HG03175 (cell line): Measurements from ENCODE around the gene VAMP1.
"Not testable (repeated sequence)": the region's sequence is repeated elsewhere in the genome, so short reads cannot be mapped to it uniquely, and the experiment has no call there.

Experiments
- ATAC-seq: cut with Tn5 transposase; IDR thresholded peaks from one replicate; pipeline ENCODE4 v1.9.1; 2021; ENCODE audit warnings: mild to moderate bottlenecking, moderate library complexity; ENCODE audit not compliant: unreplicated experiment

VAMP1 gene

DNA sequence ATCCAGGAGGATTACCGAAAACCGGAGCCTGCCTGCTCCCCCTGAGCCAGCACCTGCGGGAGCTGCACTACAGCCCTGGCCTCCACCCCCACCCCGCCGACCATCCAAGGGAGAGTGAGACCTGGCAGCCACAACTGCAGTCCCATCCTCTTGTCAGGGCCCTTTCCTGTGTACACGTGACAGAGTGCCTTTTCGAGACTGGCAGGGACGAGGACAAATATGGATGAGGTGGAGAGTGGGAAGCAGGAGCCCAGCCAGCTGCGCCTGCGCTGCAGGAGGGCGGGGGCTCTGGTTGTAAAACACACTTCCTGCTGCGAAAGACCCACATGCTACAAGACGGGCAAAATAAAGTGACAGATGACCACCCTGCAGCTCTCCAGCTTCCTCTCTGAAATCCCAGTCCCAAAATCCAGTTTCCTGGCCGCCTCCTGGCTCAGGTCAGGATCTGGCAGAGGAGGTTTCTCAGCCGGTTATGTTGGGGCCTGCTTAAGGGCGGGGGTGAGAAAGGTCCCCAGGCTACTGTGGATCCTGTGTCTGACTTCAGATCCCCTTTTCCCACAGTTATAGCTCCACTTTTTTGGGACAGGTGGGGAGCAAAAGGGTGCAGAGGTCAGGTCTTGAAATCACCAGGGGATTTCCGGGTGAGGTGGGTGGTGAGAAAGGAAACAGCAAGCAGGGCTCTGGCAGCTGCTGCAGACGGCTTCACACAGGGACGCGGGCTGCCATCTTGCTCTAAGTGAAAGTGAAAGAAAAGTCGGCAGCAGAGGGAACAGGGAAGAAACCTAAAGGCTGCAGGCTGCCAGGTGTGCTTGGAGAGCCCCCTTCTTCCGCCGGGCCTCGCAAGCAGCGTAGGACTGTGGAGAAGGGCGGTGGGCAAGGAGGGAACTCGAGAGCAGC lies 18.9 kb downstream of the VAMP1 start, which contains the start of gene TAPBPL:
Gene TAPBPL, plus strand, starts transcription at position 695 of the 897 bp plus-strand sequence. CDS start 207 bp downstream, outside the sequence.
- peak; percentile 67 for ATAC-seq

GRCh38 chr12:6450869-6451347 lies 19.6 kb downstream of the VAMP1 start:
- no peak for ATAC-seq

DNA sequence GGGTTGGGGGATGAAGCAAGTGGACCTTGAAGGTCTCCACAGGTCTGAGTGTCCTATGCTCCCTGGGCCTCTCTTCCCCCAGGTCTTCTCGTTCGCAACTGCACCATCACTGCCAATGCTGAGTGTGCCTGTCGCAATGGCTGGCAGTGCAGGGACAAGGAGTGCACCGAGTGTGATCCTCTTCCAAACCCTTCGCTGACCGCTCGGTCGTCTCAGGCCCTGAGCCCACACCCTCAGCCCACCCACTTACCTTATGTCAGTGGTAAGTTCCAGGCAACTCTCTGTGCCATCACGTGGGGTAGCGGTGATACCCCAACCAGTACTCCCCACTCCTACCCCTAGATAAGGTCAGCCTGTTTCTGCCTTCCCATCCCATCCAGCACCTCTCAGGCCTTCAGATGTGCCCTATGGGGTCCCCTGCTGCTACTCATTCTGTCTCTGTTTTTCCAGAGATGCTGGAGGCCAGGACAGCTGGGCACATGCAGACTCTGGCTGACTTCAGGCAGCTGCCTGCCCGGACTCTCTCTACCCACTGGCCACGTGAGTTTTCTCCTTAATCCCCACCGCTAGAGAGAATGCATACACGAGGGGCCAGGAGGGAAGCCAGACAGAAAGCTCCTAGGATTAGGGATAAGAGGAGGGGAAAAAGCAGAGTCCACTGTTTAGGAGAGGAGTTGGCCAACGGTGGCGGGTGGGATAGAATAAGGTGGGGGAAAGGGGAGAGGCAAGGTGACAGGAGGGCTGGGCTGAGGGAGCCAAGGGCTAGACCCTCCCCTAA lies 20.2 kb downstream of the VAMP1 start:
- no peak for ATAC-seq

- no peak for ATAC-seq
These were observed 25.5 kb downstream of the VAMP1 start, which contains the start of gene CD27 for GRCh38 chr12:6444704-6445688. CD27 (plus strand) TSS chr12:6444955; CDS start chr12:6445096, 141 bp downstream.

- ATAC-seq: no peak
These were observed 26.4 kb downstream of the VAMP1 start for GRCh38 chr12:6444031-6444430.

DNA sequence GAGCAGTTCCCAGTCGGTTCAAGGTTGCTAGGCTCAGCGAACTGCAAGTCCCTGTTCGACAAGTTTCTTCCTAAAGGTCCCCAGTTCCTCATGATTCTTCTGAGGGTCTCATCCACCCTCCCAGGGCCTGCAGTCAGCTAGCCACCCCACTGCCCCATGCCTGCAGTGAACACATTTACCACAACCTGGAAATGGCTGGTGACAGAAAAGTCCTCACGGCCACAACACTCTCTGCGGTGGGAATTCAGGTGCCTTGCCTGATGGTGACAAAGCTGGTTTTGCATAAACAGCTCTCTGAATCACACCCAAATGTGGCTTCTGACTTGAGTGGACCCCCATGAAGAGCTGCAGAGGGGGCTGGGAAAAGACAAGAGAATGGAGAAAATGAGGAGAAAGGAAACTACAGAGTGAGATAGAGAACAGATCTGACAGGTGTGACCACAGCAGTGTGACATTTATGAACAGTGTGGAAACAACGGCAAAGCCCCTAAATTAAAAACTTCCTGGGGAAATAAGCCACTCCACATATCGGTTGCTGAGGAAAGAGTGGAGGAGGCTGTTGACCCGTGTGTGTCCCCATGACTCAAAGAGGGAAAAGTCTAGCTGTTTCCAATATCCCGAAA lies 27.0 kb downstream of the VAMP1 start:
- peak; percentile 37 for ATAC-seq

DNA sequence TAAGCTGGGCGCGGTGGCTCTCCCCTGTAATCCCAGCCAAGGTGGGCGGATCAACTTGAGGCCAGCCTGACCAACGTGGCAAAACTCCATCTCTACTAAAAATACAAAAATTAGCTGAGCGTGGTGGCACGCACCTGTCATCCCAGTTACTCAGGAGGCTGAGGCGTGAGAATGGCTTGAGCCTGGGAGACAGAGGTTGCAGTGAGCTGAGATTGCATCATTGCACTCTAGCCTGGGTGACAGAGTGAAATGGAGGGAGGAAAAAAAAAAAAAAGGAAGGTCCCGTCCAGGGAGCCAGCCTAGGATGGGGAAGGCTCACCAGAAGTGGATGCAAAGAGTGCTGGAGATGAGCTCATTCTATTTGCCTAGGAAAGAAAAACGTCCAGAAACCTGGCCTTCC lies 27.6 kb downstream of the VAMP1 start:
- ATAC-seq: no peak

GRCh38 chr12:6440391-6440790 lies 30.1 kb downstream of the VAMP1 start:
- no peak for ATAC-seq

DNA sequence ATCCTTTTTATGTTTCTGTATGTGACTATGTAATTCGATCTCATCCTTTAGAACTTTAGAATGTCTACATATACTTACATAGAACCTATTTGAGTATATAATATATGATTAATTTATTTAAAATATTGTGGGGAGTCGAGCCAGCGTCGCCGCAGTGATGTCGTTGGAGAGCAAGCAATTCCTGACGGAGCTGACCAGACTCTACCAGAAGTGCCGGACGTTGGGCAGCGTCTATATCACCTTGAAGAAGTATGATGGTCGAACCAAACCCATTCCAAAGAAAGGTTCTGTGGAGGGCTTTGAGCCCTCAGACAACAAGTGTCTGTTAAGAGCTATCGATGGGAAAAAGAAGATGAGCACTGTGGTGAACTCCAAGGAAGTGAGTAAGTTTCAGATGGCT lies 32.1 kb downstream of the VAMP1 start:
- no peak for ATAC-seq

GRCh38 chr12:6437586-6437985 lies 32.9 kb downstream of the VAMP1 start:
- ATAC-seq: no peak

DNA sequence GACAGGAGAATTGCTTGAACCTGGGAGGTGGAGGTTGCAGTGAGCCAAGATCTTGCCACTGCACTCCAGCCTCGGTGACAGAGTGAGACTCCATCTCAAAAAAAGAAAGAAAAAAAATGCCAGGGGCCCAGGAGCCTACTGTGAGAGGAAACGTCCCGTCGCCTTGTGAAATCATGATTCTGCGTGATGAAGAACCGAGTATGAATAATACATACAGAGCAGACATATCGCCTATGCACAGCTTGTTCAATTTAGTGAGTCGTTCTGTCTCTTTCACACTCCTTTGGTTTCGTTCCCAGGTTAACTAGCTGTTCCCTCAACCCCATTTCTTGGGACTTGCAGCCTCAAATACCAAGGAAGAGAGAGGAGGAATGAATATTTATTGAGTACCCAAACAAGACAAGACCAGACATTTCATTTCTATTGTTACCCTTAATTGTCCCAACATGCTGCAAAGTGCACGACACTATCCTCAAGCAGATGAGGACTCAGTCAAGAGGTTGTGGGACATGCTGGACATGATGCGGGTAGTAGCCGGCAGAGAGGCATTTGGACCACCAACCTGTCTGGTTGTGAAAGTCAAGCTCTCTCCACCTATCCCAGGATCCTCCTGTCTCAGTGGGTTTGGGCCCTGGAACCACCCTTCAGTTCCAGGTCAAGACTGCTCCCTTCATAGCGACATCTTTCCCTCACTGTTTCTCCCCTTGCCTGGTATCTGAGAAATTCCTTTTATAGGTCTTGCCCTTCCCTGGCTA lies 34.3 kb downstream of the VAMP1 start:
- ATAC-seq: no peak

DNA sequence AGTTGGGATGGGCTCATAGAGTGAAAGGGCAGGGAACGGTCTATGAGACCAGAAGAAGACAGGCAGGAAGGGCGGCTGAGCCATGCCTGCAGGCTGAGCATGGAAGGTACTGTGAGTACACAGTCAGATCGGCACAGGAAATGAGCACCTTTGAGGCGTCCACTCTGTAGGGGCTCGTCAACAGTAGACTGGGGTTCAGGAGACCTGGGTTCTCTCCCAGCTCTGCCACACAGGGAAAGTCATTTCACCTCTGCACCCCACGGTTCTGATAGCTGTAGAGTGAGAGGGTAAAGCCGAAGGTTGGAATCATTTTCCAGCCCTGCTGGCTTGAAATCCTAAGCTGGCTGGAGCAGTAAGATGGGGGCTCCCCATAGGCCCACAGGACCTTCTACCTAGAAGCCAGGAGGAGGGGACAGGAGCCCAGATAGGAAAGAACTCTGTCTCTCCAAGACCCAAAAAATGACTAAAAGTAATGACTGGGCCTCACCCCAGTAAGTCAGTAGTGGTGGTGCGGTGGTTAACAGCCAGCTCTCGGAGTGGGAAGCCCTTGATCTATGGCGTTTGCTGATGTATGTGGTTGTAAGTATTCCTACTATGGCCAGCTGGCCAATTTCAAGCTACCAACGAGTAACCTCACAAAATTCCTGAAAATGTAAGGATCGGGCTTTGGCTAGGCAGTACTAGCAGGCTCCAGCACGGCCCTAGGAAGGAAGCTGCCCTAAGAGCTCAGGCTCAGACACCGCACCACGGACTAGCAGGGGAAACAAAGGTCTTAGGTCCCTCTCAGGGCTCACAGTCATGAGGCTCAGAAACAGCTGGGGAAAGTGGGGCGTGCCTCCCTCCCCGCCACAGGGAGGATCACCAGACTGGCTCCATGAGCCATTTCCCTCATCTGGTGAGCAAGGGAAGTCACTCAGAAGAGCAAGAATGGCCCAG lies 36.0 kb downstream of the VAMP1 start:
- ATAC-seq: no peak

GRCh38 chr12:6432991-6433390 lies 37.5 kb downstream of the VAMP1 start:
- ATAC-seq: no peak

DNA sequence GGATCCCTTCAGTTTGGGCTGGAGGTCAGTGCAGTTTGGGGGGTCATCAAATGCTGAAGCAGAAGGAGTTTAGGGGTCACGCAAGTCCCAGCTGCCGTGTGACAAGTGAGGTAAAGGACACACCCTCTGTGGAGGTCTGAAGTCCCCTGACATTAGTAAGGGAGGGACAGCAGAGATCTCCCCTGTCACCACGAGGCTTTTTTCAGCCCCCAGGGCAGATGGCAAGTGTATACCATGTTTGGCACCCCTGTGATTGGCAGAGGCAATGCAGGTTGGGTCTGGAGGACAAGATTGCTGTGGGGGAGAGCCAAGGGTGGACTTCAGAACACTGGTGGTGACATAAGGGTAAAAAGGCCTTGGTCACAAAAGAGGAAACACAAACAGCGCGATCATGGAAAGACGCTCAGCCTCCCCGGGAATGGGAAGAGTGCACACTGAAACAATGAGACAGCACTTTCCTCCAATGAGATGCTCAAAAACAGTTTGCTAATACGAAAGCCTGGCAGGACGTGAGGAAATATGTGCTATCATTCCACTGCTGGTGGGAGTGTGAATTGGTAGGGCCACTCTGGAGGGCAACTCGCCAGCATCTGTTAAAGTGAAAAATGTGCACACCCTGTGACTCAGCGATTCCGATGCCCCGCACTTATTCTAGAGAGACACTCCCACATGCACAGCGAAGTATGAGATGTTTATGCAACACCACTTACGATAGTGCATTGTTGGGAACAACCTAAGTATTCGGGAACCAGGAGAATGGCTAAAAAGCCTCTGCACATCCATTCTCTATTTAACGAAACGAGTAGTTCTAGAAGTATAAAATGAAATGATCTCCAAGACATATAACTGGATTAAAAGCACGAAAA lies 40.1 kb downstream of the VAMP1 start:
- no peak for ATAC-seq

GRCh38 chr12:6428326-6428725 lies 42.2 kb downstream of the VAMP1 start:
- ATAC-seq: no peak

- not testable (repeated sequence) for ATAC-seq
These were observed 42.7 kb downstream of the VAMP1 start for GRCh38 chr12:6427796-6428195.
